Renal cortical epithelial cell (primary cell): Measurements from ENCODE around the gene GNAZ. TPM values are rescaled to one million over a fixed set of nuclear protein-coding genes. Genes with fewer than 3 reads are reported as not detected.
"Not testable (repeated sequence)": the region's sequence is repeated elsewhere in the genome, so short reads cannot be mapped to it uniquely, and the experiment has no call there.

Experiments used
- DNase-seq: peaks from one replicate; pipeline ENCODE4 v3.0.0-alpha.2; 2011; ENCODE audit warnings: low read depth
- total RNA-seq: library from RNA; depleted of rRNA; stranded (reverse); fragments of >200 nt; gene quantifications from 2 replicates; pipeline ENCODE4 v1.2.3, GENCODE V29; 2014

The GNAZ gene
- total RNA-seq, 1 donor from 2014 or later, result 2.0 TPM

- no peak for DNase-seq
Measured at GRCh38 chr22:23044570-23044969, 25.7 kb upstream of the GNAZ start.

GRCh38 chr22:23045461-23045860, 24.9 kb upstream of the GNAZ start:
- DNase-seq, result no peak

GRCh38 chr22:23047265-23047664, 23.1 kb upstream of the GNAZ start:
- DNase-seq, result no peak

GRCh38 chr22:23047742-23048141, 22.6 kb upstream of the GNAZ start:
- no peak for DNase-seq

- DNase-seq, result not testable (repeated sequence)
Measured at GRCh38 chr22:23050546-23050945, 19.8 kb upstream of the GNAZ start.

- no peak for DNase-seq
Measured at GRCh38 chr22:23053051-23053707, 17.1 kb upstream of the GNAZ start.

GRCh38 chr22:23053912-23054530, 16.3 kb upstream of the GNAZ start:
- DNase-seq, result no peak

GRCh38 chr22:23054531-23055257, 15.6 kb upstream of the GNAZ start:
- no peak for DNase-seq

- DNase-seq, result no peak
Measured at GRCh38 chr22:23055449-23056179, 14.7 kb upstream of the GNAZ start.

- DNase-seq, result no peak
Measured at GRCh38 chr22:23057331-23057730, 13.0 kb upstream of the GNAZ start.

- no peak for DNase-seq
Measured at GRCh38 chr22:23058063-23058462, 12.3 kb upstream of the GNAZ start.

- no peak for DNase-seq
Measured at GRCh38 chr22:23058481-23059283, 11.6 kb upstream of the GNAZ start.

GRCh38 chr22:23059284-23059948, 10.9 kb upstream of the GNAZ start:
- DNase-seq, result no peak

- no peak for DNase-seq
Measured at GRCh38 chr22:23060612-23061400, 9.5 kb upstream of the GNAZ start.

- DNase-seq, result no peak
Measured at GRCh38 chr22:23061471-23062280, 8.6 kb upstream of the GNAZ start.

- no peak for DNase-seq
Measured at GRCh38 chr22:23062616-23063538, 7.4 kb upstream of the GNAZ start.

GRCh38 chr22:23063539-23064380, 6.6 kb upstream of the GNAZ start:
- DNase-seq, result no peak
